HG02642 (cell line): ENCODE results near the gene SNN.

Source experiments
- ATAC-seq: cut with Tn5 transposase; IDR thresholded peaks from one replicate; pipeline ENCODE4 v1.9.1; 2021; ENCODE audit warnings: mild to moderate bottlenecking; ENCODE audit not compliant: unreplicated experiment, poor library complexity

Gene SNN

GRCh38 chr16:11677959-11678881, 10.0 kb downstream of the SNN start:
- no peak for ATAC-seq

GRCh38 chr16:11679250-11679649, 11.0 kb downstream of the SNN start:
- no peak for ATAC-seq

GRCh38 chr16:11679941-11680911, 12.0 kb downstream of the SNN start:
- ATAC-seq = no peak

GRCh38 chr16:11681556-11681955, 13.3 kb downstream of the SNN start:
- peak; percentile 32 for ATAC-seq

- peak; percentile 35 for ATAC-seq
These were observed 13.9 kb downstream of the SNN start for GRCh38 chr16:11681976-11682654.

GRCh38 chr16:11682655-11683096, 14.4 kb downstream of the SNN start:
- ATAC-seq = peak; percentile 17

GRCh38 chr16:11683145-11683544, 14.9 kb downstream of the SNN start:
- ATAC-seq = no peak

GRCh38 chr16:11684231-11685025, 16.2 kb downstream of the SNN start:
- ATAC-seq = no peak

- no peak for ATAC-seq
These were observed 17.8 kb downstream of the SNN start for GRCh38 chr16:11685844-11686618.

- no peak for ATAC-seq
These were observed 18.6 kb downstream of the SNN start for GRCh38 chr16:11686713-11687380.

- ATAC-seq = no peak
These were observed 19.6 kb downstream of the SNN start for GRCh38 chr16:11687601-11688519.

- no peak for ATAC-seq
These were observed 20.2 kb downstream of the SNN start for GRCh38 chr16:11688520-11688886.

GRCh38 chr16:11689031-11689840, 21.0 kb downstream of the SNN start:
- peak; percentile 72 for ATAC-seq

GRCh38 chr16:11691235-11691634, 23.0 kb downstream of the SNN start:
- no peak for ATAC-seq

- no peak for ATAC-seq
These were observed 23.5 kb downstream of the SNN start for GRCh38 chr16:11691771-11692170.

GRCh38 chr16:11692171-11692570, 23.9 kb downstream of the SNN start:
- ATAC-seq = no peak
